GM23338 (cell line): Measurements from ENCODE around the gene DLG2. TPM values are rescaled to one million over a fixed set of nuclear protein-coding genes. Genes with fewer than 3 reads are reported as not detected.

Experiments
- ATAC-seq: fragments of 200-7000 bp; cut with Tn5 transposase; 3 replicates; pipeline ENCODE4 v1.9.1; 2020
- DNase-seq: peaks from one replicate; pipeline ENCODE4 v3.0.0-alpha.2; 2015; ENCODE audit warnings: low spot score
- H2AFZ ChIP-seq: fragments of 200-600 bp; sonication (generic); 2 replicates; pipeline ENCODE4 v1.8.0; 2016; ENCODE audit warnings: antibody characterized with exemption, mild to moderate bottlenecking, moderate library complexity
- H3F3A ChIP-seq: fragments of 200-600 bp; sonication (generic); replicated peaks from 2 replicates; pipeline ENCODE4 v1.8.0; 2017; ENCODE audit warnings: antibody characterized with exemption, mixed run types, low read depth
- H3K27ac ChIP-seq: fragments of 200-600 bp; sonication (generic); 2 replicates; pipeline ENCODE4 v1.6.1; 2016; ENCODE audit warnings: low read depth
- H3K27me3 ChIP-seq: fragments of 200-600 bp; sonication (generic); 2 replicates; pipeline ENCODE4 v1.8.0; 2016; ENCODE audit warnings: mild to moderate bottlenecking, mixed run types, moderate library complexity; ENCODE audit not compliant: insufficient read depth
- H3K36me3 ChIP-seq: fragments of 200-600 bp; sonication (generic); 2 replicates; pipeline ENCODE4 v1.8.0; 2016; ENCODE audit warnings: mild to moderate bottlenecking; ENCODE audit not compliant: insufficient read depth
- H3K4me1 ChIP-seq: fragments of 200-600 bp; sonication (generic); 2 replicates; pipeline ENCODE4 v1.8.0; 2016; ENCODE audit warnings: mild to moderate bottlenecking, moderate library complexity; ENCODE audit not compliant: insufficient read depth
- H3K4me2 ChIP-seq: fragments of 200-600 bp; sonication (generic); 2 replicates; pipeline ENCODE4 v1.7.1; 2017; ENCODE audit warnings: mixed run types
- H3K4me3 ChIP-seq: fragments of 200-600 bp; sonication (generic); 2 replicates; pipeline ENCODE4 v1.6.1; 2016; ENCODE audit warnings: mixed run types
- H3K79me2 ChIP-seq: fragments of 200-600 bp; sonication (generic); replicated peaks from 2 replicates; pipeline ENCODE4 v1.8.0; 2017; ENCODE audit warnings: mild to moderate bottlenecking; ENCODE audit not compliant: insufficient read depth
- H3K9me2 ChIP-seq: fragments of 200-600 bp; sonication (generic); 2 replicates; pipeline ENCODE4 v1.8.0; 2017; ENCODE audit not compliant: insufficient read depth
- H4K20me1 ChIP-seq: fragments of 200-600 bp; sonication (generic); replicated peaks from 2 replicates; pipeline ENCODE4 v1.8.0; 2017; ENCODE audit warnings: mild to moderate bottlenecking; ENCODE audit not compliant: insufficient read depth
- H3K27ac Mint-ChIP-seq: 2 replicates; pipeline ENCODE4 v1.8.0; 2020; ENCODE audit warnings: inconsistent platforms, mild to moderate bottlenecking, moderate library complexity, mixed read lengths
- H3K27me3 Mint-ChIP-seq: 3 replicates; pipeline ENCODE4 v1.8.0; 2022; ENCODE audit warnings: low read depth, mild to moderate bottlenecking, moderate library complexity, mixed read lengths, inconsistent platforms; ENCODE audit not compliant: insufficient read depth, poor library complexity
- H3K36me3 Mint-ChIP-seq: 3 replicates; pipeline ENCODE4 v1.8.0; 2021; ENCODE audit warnings: low read depth, mild to moderate bottlenecking, inconsistent platforms, moderate library complexity, mixed read lengths
- H3K4me1 Mint-ChIP-seq: 3 replicates; pipeline ENCODE4 v1.8.0; 2020; ENCODE audit warnings: mild to moderate bottlenecking, inconsistent platforms, mixed read lengths
- H3K4me3 Mint-ChIP-seq: 3 replicates; pipeline ENCODE4 v1.8.0; 2021; ENCODE audit warnings: moderate library complexity, mild to moderate bottlenecking, inconsistent platforms, mixed read lengths
- H3K9me3 Mint-ChIP-seq: 3 replicates; pipeline ENCODE4 v1.8.0; 2020; ENCODE audit warnings: moderate library complexity, mild to moderate bottlenecking, inconsistent platforms, mixed read lengths
- CREB1 ChIP-seq: fragments of 250-450 bp; sonication (Bioruptor Pico); IDR thresholded peaks from 2 replicates; pipeline ENCODE4 v1.5.0; 2020; ENCODE audit warnings: low read depth, mild to moderate bottlenecking, moderate library complexity
- JUNB ChIP-seq: IDR thresholded peaks from one replicate; pipeline ENCODE4 v1.6.1; 2016; ENCODE audit warnings: antibody characterized with exemption; ENCODE audit not compliant: unreplicated experiment
- NANOG ChIP-seq: IDR thresholded peaks from 2 replicates; pipeline ENCODE4 v1.6.1; 2016; ENCODE audit warnings: antibody characterized with exemption, borderline replicate concordance
- POLR2AphosphoS5 ChIP-seq: IDR thresholded peaks from 2 replicates; pipeline ENCODE4 v1.6.1; 2016; ENCODE audit warnings: antibody characterized with exemption, low read depth
- ZNF114 ChIP-seq: fragments of 250-450 bp; sonication (Bioruptor Pico); IDR thresholded peaks from 2 replicates; pipeline ENCODE4 v1.5.0; 2020; ENCODE audit warnings: mild to moderate bottlenecking, moderate library complexity
- ZNF331 ChIP-seq: fragments of 250-450 bp; sonication (Bioruptor Pico); IDR thresholded peaks from 2 replicates; pipeline ENCODE4 v1.5.0; 2020; ENCODE audit warnings: low read depth, mild to moderate bottlenecking, moderate library complexity
- polyA plus RNA-seq: library from polyadenylated mRNA; unstranded; fragments of >200 nt; fragmentation: Nextera tagmentation; extraction: Ambion mirVana; gene quantifications from 2 replicates; pipeline ENCODE4 v1.2.1, GENCODE V29; 2016
- total RNA-seq: library from RNA; depleted of rRNA; stranded (reverse); fragments of >200 nt; shearing (Covaris generic); gene quantifications from 2 replicates; pipeline ENCODE4 v1.2.3, GENCODE V29; 2014
- TF ChIP-seq, protein P1 (sequence below), 2 experiments: fragments of 200-600 bp in 1 of 2; sonication (generic) in 1 of 2; conservative IDR thresholded peaks; 2 replicates each; pipeline versions ENCODE4 v1.5.1 to v1.6.1; 2016 to 2017; ENCODE audit warnings: antibody characterized with exemption in 2 of 2, low read depth in 2 of 2, mild to moderate bottlenecking in 2 of 2, moderate library complexity in 1 of 2
- TF ChIP-seq, protein P2 (sequence below): IDR thresholded peaks from 2 replicates; pipeline ENCODE4 v1.6.1; 2016; ENCODE audit warnings: antibody characterized with exemption
- TF ChIP-seq, protein P3 (sequence below): fragments of 250-450 bp; sonication (Bioruptor Pico); IDR thresholded peaks from 2 replicates; pipeline ENCODE4 v1.5.0; 2020; ENCODE audit warnings: mild to moderate bottlenecking, moderate library complexity

Gene DLG2
- total and polyA plus RNA-seq, 2 experiments from 2014 or later: 19.8 to 21.5 TPM

DNA sequence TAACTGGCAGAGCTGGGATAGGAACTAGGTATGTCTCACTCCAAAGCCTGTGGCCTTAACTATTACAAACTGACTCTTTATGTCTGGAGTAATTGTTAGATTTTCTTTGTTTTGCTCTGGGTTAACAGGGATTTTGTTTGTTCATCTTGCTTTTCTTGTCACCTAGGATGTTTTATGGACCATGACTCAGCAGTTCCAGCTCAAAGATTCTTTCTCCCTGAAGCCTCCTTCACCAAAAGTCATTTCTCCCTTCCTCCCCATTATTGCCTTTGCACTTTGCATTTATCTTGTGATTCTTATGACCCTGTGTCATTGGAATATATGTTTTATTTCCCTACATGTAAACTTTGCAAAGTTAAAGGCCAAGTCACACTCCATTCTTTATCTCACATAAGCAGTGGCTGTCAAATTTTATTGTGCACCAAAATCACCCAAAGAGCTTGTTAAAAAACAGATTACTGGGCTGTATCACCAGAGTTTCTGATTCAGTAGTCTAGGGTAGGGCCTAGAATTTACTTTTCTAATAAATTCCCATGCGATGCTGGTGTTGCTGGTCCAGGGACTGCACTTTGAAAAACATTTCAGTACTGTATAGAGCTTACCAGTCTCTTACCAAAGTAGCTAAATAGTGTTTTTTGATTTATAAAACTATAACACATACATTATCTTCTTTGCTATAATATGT lies 327.7 kb downstream of the DLG2 start:
- Histone ChIP-seq H3K36me3 (no peaks in the 10 kb centered on the region), H3K4me2 (no peak overlapping the region), H3K4me1 (no peaks in the 10 kb centered on the region), H3K27ac (no peak overlapping the region), H3K27me3 (no peaks in the 10 kb centered on the region), H3F3A (no peaks in the 10 kb centered on the region), H3K4me3 (no peak overlapping the region), H4K20me1 (no peaks in the 10 kb centered on the region), H3K79me2 (no peaks in the 10 kb centered on the region), H3K9me2 (no peaks in the 10 kb centered on the region), H2AFZ (no peak overlapping the region; the same call in 1 of the 2 replicates)
- no peak for ATAC-seq
- H3K27ac Mint-ChIP-seq: peak overlapping the region; percentile 91
- DNase-seq: peak; percentile 12
- TF ChIP-seq POLR2AphosphoS5 (no peak), NANOG (no peak), JUNB (no peak), ZNF114 (CRISPR knock-in tag) (no peak), CREB1 (CRISPR knock-in tag) (no peak)
- TF ChIP-seq, protein P1, sequence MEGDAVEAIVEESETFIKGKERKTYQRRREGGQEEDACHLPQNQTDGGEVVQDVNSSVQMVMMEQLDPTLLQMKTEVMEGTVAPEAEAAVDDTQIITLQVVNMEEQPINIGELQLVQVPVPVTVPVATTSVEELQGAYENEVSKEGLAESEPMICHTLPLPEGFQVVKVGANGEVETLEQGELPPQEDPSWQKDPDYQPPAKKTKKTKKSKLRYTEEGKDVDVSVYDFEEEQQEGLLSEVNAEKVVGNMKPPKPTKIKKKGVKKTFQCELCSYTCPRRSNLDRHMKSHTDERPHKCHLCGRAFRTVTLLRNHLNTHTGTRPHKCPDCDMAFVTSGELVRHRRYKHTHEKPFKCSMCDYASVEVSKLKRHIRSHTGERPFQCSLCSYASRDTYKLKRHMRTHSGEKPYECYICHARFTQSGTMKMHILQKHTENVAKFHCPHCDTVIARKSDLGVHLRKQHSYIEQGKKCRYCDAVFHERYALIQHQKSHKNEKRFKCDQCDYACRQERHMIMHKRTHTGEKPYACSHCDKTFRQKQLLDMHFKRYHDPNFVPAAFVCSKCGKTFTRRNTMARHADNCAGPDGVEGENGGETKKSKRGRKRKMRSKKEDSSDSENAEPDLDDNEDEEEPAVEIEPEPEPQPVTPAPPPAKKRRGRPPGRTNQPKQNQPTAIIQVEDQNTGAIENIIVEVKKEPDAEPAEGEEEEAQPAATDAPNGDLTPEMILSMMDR (conservative IDR thresholded peaks at IDR 0.05; ENCODE audit: low read depth in 2 of 2): no peak
- TF ChIP-seq, protein P2, sequence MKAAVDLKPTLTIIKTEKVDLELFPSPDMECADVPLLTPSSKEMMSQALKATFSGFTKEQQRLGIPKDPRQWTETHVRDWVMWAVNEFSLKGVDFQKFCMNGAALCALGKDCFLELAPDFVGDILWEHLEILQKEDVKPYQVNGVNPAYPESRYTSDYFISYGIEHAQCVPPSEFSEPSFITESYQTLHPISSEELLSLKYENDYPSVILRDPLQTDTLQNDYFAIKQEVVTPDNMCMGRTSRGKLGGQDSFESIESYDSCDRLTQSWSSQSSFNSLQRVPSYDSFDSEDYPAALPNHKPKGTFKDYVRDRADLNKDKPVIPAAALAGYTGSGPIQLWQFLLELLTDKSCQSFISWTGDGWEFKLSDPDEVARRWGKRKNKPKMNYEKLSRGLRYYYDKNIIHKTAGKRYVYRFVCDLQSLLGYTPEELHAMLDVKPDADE: no peak
- no peaks in the 10 kb centered on the region for H3K9me3 Mint-ChIP-seq
- H3K4me1 Mint-ChIP-seq: peaks cover 3% of the 10 kb centered on the region; the same call in 2 of the 3 replicates
- no peaks in the 10 kb centered on the region for H3K36me3 Mint-ChIP-seq
- peaks cover 4% of the 10 kb centered on the region for H3K27me3 Mint-ChIP-seq
- no peak overlapping the region for H3K4me3 Mint-ChIP-seq

DNA sequence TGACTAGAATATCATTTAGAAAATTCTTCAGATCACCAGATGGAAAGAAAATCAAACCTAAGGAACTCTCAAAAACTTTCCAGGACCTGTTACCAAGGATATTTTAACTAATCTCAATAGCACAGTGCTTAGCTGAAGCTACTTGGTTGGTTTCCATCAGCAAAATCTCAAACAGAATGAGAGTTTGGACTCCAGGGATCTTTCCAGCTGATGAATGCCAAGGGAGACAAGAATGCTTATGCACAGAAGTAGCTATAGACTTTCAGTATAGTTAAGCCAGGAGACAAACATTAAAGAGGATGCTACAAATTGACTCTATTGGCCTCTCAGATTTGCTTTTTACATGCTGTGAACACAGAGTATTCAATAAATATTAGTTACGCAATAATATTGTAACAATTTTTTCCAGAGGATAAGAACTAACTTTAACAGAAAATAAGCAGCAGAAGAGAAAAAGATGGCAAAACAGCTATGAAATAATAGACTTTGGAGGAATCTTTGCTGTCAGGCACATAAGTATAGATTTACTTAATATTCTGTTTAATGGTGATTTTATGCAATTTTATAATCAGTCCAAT lies 331.4 kb downstream of the DLG2 start:
- Histone ChIP-seq H3F3A (no peaks in the 10 kb centered on the region), H3K27me3 (no peaks in the 10 kb centered on the region), H3K36me3 (no peaks in the 10 kb centered on the region), H3K27ac (no peak overlapping the region), H3K4me1 (no peaks in the 10 kb centered on the region), H3K4me2 (no peak overlapping the region), H3K4me3 (no peak overlapping the region), H4K20me1 (no peaks in the 10 kb centered on the region), H2AFZ (no peak overlapping the region), H3K79me2 (no peaks in the 10 kb centered on the region), H3K9me2 (0 out of 2 replicates have a peak, but pooled peaks cover 3% of the 10 kb centered on the region)
- no peak overlapping the region for H3K27ac Mint-ChIP-seq
- H3K27me3 Mint-ChIP-seq: peaks cover 2% of the 10 kb centered on the region
- ATAC-seq (no peak), DNase-seq (no peak)
- no peaks in the 10 kb centered on the region for H3K36me3 Mint-ChIP-seq
- H3K4me1 Mint-ChIP-seq: peaks cover 3% of the 10 kb centered on the region; the same call in 2 of the 3 replicates
- no peak overlapping the region for H3K4me3 Mint-ChIP-seq
- H3K9me3 Mint-ChIP-seq: no peaks in the 10 kb centered on the region
- TF ChIP-seq POLR2AphosphoS5 (no peak), CREB1 (CRISPR knock-in tag) (no peak), ZNF331 (CRISPR knock-in tag) (no peak)
- TF ChIP-seq, protein P1 (conservative IDR thresholded peaks at IDR 0.05; ENCODE audit: low read depth in 2 of 2): no peak
- TF ChIP-seq, protein P3, sequence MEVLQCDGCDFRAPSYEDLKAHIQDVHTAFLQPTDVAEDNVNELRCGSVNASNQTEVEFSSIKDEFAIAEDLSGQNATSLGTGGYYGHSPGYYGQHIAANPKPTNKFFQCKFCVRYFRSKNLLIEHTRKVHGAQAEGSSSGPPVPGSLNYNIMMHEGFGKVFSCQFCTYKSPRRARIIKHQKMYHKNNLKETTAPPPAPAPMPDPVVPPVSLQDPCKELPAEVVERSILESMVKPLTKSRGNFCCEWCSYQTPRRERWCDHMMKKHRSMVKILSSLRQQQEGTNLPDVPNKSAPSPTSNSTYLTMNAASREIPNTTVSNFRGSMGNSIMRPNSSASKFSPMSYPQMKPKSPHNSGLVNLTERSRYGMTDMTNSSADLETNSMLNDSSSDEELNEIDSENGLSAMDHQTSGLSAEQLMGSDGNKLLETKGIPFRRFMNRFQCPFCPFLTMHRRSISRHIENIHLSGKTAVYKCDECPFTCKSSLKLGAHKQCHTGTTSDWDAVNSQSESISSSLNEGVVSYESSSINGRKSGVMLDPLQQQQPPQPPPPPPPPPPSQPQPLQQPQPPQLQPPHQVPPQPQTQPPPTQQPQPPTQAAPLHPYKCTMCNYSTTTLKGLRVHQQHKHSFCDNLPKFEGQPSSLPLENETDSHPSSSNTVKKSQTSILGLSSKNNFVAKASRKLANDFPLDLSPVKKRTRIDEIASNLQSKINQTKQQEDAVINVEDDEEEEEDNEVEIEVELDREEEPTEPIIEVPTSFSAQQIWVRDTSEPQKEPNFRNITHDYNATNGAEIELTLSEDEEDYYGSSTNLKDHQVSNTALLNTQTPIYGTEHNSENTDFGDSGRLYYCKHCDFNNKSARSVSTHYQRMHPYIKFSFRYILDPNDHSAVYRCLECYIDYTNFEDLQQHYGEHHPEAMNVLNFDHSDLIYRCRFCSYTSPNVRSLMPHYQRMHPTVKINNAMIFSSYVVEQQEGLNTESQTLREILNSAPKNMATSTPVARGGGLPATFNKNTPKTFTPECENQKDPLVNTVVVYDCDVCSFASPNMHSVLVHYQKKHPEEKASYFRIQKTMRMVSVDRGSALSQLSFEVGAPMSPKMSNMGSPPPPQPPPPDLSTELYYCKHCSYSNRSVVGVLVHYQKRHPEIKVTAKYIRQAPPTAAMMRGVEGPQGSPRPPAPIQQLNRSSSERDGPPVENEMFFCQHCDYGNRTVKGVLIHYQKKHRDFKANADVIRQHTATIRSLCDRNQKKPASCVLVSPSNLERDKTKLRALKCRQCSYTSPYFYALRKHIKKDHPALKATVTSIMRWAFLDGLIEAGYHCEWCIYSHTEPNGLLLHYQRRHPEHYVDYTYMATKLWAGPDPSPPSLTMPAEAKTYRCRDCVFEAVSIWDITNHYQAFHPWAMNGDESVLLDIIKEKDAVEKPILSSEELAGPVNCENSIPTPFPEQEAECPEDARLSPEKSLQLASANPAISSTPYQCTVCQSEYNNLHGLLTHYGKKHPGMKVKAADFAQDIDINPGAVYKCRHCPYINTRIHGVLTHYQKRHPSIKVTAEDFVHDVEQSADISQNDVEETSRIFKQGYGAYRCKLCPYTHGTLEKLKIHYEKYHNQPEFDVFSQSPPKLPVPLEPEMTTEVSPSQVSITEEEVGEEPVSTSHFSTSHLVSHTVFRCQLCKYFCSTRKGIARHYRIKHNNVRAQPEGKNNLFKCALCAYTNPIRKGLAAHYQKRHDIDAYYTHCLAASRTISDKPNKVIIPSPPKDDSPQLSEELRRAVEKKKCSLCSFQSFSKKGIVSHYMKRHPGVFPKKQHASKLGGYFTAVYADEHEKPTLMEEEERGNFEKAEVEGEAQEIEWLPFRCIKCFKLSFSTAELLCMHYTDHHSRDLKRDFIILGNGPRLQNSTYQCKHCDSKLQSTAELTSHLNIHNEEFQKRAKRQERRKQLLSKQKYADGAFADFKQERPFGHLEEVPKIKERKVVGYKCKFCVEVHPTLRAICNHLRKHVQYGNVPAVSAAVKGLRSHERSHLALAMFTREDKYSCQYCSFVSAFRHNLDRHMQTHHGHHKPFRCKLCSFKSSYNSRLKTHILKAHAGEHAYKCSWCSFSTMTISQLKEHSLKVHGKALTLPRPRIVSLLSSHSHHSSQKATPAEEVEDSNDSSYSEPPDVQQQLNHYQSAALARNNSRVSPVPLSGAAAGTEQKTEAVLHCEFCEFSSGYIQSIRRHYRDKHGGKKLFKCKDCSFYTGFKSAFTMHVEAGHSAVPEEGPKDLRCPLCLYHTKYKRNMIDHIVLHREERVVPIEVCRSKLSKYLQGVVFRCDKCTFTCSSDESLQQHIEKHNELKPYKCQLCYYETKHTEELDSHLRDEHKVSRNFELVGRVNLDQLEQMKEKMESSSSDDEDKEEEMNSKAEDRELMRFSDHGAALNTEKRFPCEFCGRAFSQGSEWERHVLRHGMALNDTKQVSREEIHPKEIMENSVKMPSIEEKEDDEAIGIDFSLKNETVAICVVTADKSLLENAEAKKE (CRISPR knock-in tag): no peak
